SK-N-MC (cell line): ENCODE data around the gene CASQ2.

ENCODE experiments used
- EZH2 ChIP-seq: fragments of 200-600 bp; sonication (generic); IDR thresholded peaks from one replicate; pipeline ENCODE4 v1.6.1; 2017; ENCODE audit warnings: antibody characterized with exemption
- POLR2AphosphoS5 ChIP-seq: IDR thresholded peaks from 2 replicates; pipeline ENCODE4 v1.6.1; 2012; ENCODE audit warnings: mild to moderate bottlenecking, low read depth, low read length, borderline replicate concordance

- TF ChIP-seq EZH2 (no peak), POLR2AphosphoS5 (no peak)
Measured at GRCh38 chr1:115797486-115797885, 29.0 kb upstream of the CASQ2 start.
